BJ (cell line): ENCODE data around the gene BAZ2B. TPM values are rescaled to one million over a fixed set of nuclear protein-coding genes. Genes with fewer than 3 reads are reported as not detected.
A peak's percentile ranks its signal among the peaks of the same experiment; 100 is the strongest.
"Not testable (repeated sequence)": the region's sequence is repeated elsewhere in the genome, so short reads cannot be mapped to it uniquely, and the experiment has no call there.

Experiments used
- CTCF ChIA-PET: fragments of 350-600 bp; formaldehyde crosslinking; extraction: SDS; loops from one replicate; lab custom pipeline; 2021; ENCODE audit warnings: antibody characterized with exemption, inconsistent platforms; lab: Yijun Ruan, JAX
- POLR2A ChIA-PET: fragments of 300-600 bp; sonication (Branson Sonifier 250); formaldehyde crosslinking; extraction: SDS; loops from one replicate; lab custom pipeline; 2021; ENCODE audit warnings: antibody characterized with exemption; lab: Charles Lee
- DNase-seq: peaks from one replicate; pipeline ENCODE4 v3.0.0-alpha.2; 2011; ENCODE audit warnings: low read depth
- H3K27me3 ChIP-seq: 2 replicates; pipeline ENCODE4 v1.6.0; 2011; ENCODE audit warnings: low read length; ENCODE audit not compliant: control insufficient read depth, insufficient read depth
- H3K36me3 ChIP-seq: 2 replicates; pipeline ENCODE4 v1.5.1; 2011; ENCODE audit warnings: low read length; ENCODE audit not compliant: control insufficient read depth, insufficient read depth
- H3K4me3 ChIP-seq: 2 replicates; pipeline ENCODE4 v1.5.1; 2011; ENCODE audit warnings: low read depth, mild to moderate bottlenecking, control low read depth, low read length
- CTCF ChIP-seq: IDR thresholded peaks from 2 replicates; pipeline ENCODE4 v1.5.1; 2011; ENCODE audit warnings: low read depth, mild to moderate bottlenecking, control low read depth, inconsistent platforms, low read length, moderate library complexity; ENCODE audit not compliant: insufficient read depth
- polyA plus RNA-seq: library from polyadenylated mRNA; depleted of rRNA; stranded (reverse); fragments of >200 nt; gene quantifications from 2 replicates; pipeline ENCODE4 v1.2.3, GENCODE V29; 2011

Gene BAZ2B
- polyA plus RNA-seq, 1 experiment = 16.0 TPM

GRCh38 chr2:159402790-159403189 lies 213.6 kb downstream of the BAZ2B start:
- Histone ChIP-seq H3K36me3 (no peaks in the 10 kb centered on the region), H3K4me3 (no peak overlapping the region), H3K27me3 (no peaks in the 10 kb centered on the region)
- CTCF ChIA-PET = no interaction called here
- TF ChIP-seq CTCF = no peak
- POLR2A ChIA-PET = no interaction called here
- no peak for DNase-seq

GRCh38 chr2:159402160-159402559 lies 214.2 kb downstream of the BAZ2B start:
- H3K27me3 ChIP-seq, CTCF ChIA-PET, H3K4me3 ChIP-seq, H3K36me3 ChIP-seq, DNase-seq, POLR2A ChIA-PET: not testable (repeated sequence)

- CTCF ChIA-PET = interaction anchor here (0.6 kb wide), 1 partner anchor 281 kb away, joined by 3 read pairs; no protein-coding TSS in a partner anchor
These were observed 216.5 kb downstream of the BAZ2B start for GRCh38 chr2:159399716-159400415.

GRCh38 chr2:159396799-159397198 lies 219.5 kb downstream of the BAZ2B start:
- Histone ChIP-seq H3K4me3 (no peak overlapping the region), H3K27me3 (no peaks in the 10 kb centered on the region), H3K36me3 (no peaks in the 10 kb centered on the region; the same call in 1 of the 2 replicates)
- ChIA-PET CTCF (no interaction called here), POLR2A (no interaction called here)
- TF ChIP-seq CTCF = no peak
- DNase-seq = no peak

More at GRCh38 chr2:159399716-159400415, 216.5 kb downstream of the BAZ2B start:
- POLR2A ChIA-PET = no interaction called here
- H3K27me3 ChIP-seq = no peaks in the 10 kb centered on the region
- no peak overlapping the region for H3K4me3 ChIP-seq
- no peak for TF ChIP-seq CTCF
- no peaks in the 10 kb centered on the region for H3K36me3 ChIP-seq
- DNase-seq = peak; percentile 77

- 0 out of 2 replicates have a peak, but pooled peaks cover 1% of the 10 kb centered on the region for H3K36me3 ChIP-seq
- H3K27me3 ChIP-seq = no peaks in the 10 kb centered on the region
- DNase-seq = no peak
- no peak for TF ChIP-seq CTCF
- POLR2A ChIA-PET = no interaction called here
- CTCF ChIA-PET = no interaction called here
- H3K4me3 ChIP-seq = no peak overlapping the region
These were observed 233.8 kb downstream of the BAZ2B start for GRCh38 chr2:159382447-159383028.
